GM12875 (cell line): ENCODE results near the gene MCOLN1.

Experiments
- H3K4me3 ChIP-seq: one replicate; pipeline ENCODE4 v1.5.1; 2011; ENCODE audit warnings: low read depth, low read length, control low read depth
- TF ChIP-seq, protein P1 (sequence below): IDR thresholded peaks from 2 replicates; pipeline ENCODE4 v1.5.1; 2011; ENCODE audit warnings: low read depth, mild to moderate bottlenecking, control low read depth, inconsistent platforms, low read length, moderate library complexity, borderline replicate concordance; ENCODE audit not compliant: insufficient read depth

The MCOLN1 gene

GRCh38 chr19:7512400-7512851, 10.0 kb upstream of the MCOLN1 start:
- H3K4me3 ChIP-seq = no peak overlapping the region
- TF ChIP-seq, protein P1, sequence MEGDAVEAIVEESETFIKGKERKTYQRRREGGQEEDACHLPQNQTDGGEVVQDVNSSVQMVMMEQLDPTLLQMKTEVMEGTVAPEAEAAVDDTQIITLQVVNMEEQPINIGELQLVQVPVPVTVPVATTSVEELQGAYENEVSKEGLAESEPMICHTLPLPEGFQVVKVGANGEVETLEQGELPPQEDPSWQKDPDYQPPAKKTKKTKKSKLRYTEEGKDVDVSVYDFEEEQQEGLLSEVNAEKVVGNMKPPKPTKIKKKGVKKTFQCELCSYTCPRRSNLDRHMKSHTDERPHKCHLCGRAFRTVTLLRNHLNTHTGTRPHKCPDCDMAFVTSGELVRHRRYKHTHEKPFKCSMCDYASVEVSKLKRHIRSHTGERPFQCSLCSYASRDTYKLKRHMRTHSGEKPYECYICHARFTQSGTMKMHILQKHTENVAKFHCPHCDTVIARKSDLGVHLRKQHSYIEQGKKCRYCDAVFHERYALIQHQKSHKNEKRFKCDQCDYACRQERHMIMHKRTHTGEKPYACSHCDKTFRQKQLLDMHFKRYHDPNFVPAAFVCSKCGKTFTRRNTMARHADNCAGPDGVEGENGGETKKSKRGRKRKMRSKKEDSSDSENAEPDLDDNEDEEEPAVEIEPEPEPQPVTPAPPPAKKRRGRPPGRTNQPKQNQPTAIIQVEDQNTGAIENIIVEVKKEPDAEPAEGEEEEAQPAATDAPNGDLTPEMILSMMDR = no peak

- no peak overlapping the region for H3K4me3 ChIP-seq
- TF ChIP-seq, protein P1 = no peak
Measured at GRCh38 chr19:7513809-7514642, 8.4 kb upstream of the MCOLN1 start.

- no peak overlapping the region for H3K4me3 ChIP-seq
- TF ChIP-seq, protein P1 = no peak
Measured at GRCh38 chr19:7515110-7515644, 7.2 kb upstream of the MCOLN1 start.

DNA sequence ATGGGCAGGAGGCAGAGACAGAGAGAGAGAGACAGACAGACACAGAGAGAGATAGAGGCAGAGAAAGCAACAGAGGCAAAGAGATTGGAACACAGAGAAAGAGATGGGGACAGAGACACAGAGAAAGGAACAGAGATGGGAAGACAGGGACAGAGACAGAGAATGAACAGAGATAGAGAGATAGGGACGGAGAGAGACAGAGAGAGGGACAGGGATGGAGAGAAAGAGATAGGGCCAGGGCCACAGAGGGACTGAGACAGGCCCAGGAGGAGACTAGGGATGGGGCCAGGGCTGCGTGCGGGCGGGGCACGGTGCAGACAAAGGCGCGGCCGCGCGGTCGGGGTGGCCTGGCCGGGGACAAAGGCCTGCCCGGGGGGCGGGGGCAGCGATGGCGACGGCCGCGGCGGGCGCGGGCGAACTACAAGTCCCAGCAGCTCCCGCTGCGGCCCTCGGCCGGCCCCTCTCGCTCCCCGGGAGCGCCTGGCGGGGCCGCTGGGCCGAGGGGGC, 6.7 kb upstream of the MCOLN1 start, which contains the start of gene ZNF358:
Gene ZNF358 (plus strand): TSS at position 459 of the 507 bp plus-strand sequence. CDS start 3,140 bp downstream, outside the sequence.
- H3K4me3 ChIP-seq = peak within 1 kb of the TSS; percentile 43
- TF ChIP-seq, protein P1 = no peak

- peak overlapping the region; percentile 43 for H3K4me3 ChIP-seq
Measured at GRCh38 chr19:7516333-7516732, 6.1 kb upstream of the MCOLN1 start.

GRCh38 chr19:7516878-7517277, 5.5 kb upstream of the MCOLN1 start:
- H3K4me3 ChIP-seq = no peak overlapping the region
- TF ChIP-seq, protein P1 = no peak

More at GRCh38 chr19:7516333-7516732, 6.1 kb upstream of the MCOLN1 start:
- TF ChIP-seq, protein P1 = no peak
